HCT116 (cell line): ENCODE data around the gene ITIH4. TPM values are rescaled to one million over a fixed set of nuclear protein-coding genes. Genes with fewer than 3 reads are reported as not detected.

ENCODE experiments used
- ATAC-seq: fragments of 200-7000 bp; cut with Tn5 transposase; 2 replicates; pipeline ENCODE4 v1.9.1; 2020; ENCODE audit warnings: mild to moderate bottlenecking, moderate library complexity
- BruUV-seq: library from RNA; stranded (reverse); fragments of 400-500 nt; replicated peaks from 2 replicates; lab custom pipeline; 2021; lab: Mats Ljungman, UMichigan
- CTCF ChIA-PET: fragments of 300-600 bp; sonication (Branson Sonifier 250); formaldehyde crosslinking; loops from one replicate; lab custom pipeline; 2021; ENCODE audit warnings: antibody characterized with exemption; lab: Charles Lee
- POLR2A ChIA-PET: fragments of 300-600, 350-600 bp; sonication (Branson Sonifier 250); formaldehyde crosslinking; loops from one replicate; lab custom pipeline; 2021; ENCODE audit warnings: antibody characterized with exemption; lab: Charles Lee
- RAD21 ChIA-PET, 2 experiments: fragments of 300-600 bp; sonication (Branson Sonifier 250); formaldehyde crosslinking; loops; one replicate each; lab custom pipeline; 2023; ENCODE audit warnings: low total read pairs in 2 of 2; ENCODE audit not compliant: uncharacterized antibody in 2 of 2, unreplicated experiment in 2 of 2, low non-redundant PET in 1 of 2; lab: Charles Lee
- DNase-seq: peaks from one replicate; pipeline ENCODE4 v3.0.0-alpha.2; 2010; ENCODE audit warnings: low read depth, low spot score
- H2AFZ ChIP-seq: fragments of 200-600 bp; shearing (Covaris generic), sonication (generic); 2 replicates; pipeline ENCODE4 v1.6.1; 2017; ENCODE audit warnings: low read depth, mixed run types, mixed read lengths, antibody characterized with exemption, low read length; ENCODE audit not compliant: poor library complexity, severe bottlenecking
- H3K27ac ChIP-seq: 2 replicates; pipeline ENCODE4 v1.5.1; 2012; ENCODE audit warnings: low read depth, low read length
- H3K27me3 ChIP-seq: fragments of 200-600 bp; sonication (generic); 2 replicates; pipeline ENCODE4 v1.6.1; 2016; ENCODE audit warnings: mixed run types, low read length, mixed read lengths; ENCODE audit not compliant: insufficient read depth
- H3K36me3 ChIP-seq, 2 experiments: fragments of 200-500 bp in 1 of 2; fragments of 200-600 bp in 1 of 2; sonication (Bioruptor generic) in 1 of 2; sonication (generic) in 1 of 2; 2 replicates each; pipeline versions ENCODE4 v1.5.1 to v1.6.1; 2014 to 2016; ENCODE audit warnings: low read length in 2 of 2, inconsistent platforms in 1 of 2, mixed read lengths in 1 of 2, mixed run types in 1 of 2; ENCODE audit not compliant: insufficient read depth in 2 of 2, control insufficient read depth in 1 of 2
- H3K4me1 ChIP-seq, 2 experiments: fragments of 200-600 bp in 1 of 2; sonication (generic) in 1 of 2; 2 replicates each; pipeline versions ENCODE4 v1.5.1 to v1.6.1; 2012 to 2017; ENCODE audit warnings: low read length in 2 of 2, inconsistent platforms in 1 of 2, mild to moderate bottlenecking in 1 of 2, mixed read lengths in 1 of 2, mixed run types in 1 of 2, moderate library complexity in 1 of 2; ENCODE audit not compliant: insufficient read depth in 2 of 2, control insufficient read depth in 1 of 2
- H3K4me2 ChIP-seq: fragments of 200-600 bp; sonication (generic); 2 replicates; pipeline ENCODE4 v1.6.1; 2017; ENCODE audit warnings: mixed run types, low read length, mixed read lengths
- H3K4me3 ChIP-seq, 2 experiments: fragments of 200-600 bp in 1 of 2; sonication (generic) in 1 of 2; replicated peaks in 1 of 2; 2 replicates each; pipeline ENCODE4 v1.5.1; 2011 to 2016; ENCODE audit warnings: low read length in 2 of 2, control low read depth in 1 of 2, low read depth in 1 of 2, mild to moderate bottlenecking in 1 of 2, mixed read lengths in 1 of 2, mixed run types in 1 of 2
- H3K79me2 ChIP-seq: fragments of 200-600 bp; sonication (generic); 2 replicates; pipeline ENCODE4 v1.6.1; 2017; ENCODE audit warnings: mild to moderate bottlenecking, mixed run types, low read length, moderate library complexity, mixed read lengths; ENCODE audit not compliant: insufficient read depth
- H3K9ac ChIP-seq: fragments of 200-600 bp; sonication (generic); 2 replicates; pipeline ENCODE4 v1.6.1; 2016; ENCODE audit warnings: low read length, mixed read lengths
- H3K9me2 ChIP-seq: fragments of 200-600 bp; sonication (generic), shearing (Covaris generic); 2 replicates; pipeline ENCODE4 v1.6.1; 2017; ENCODE audit warnings: mixed run types, mild to moderate bottlenecking, moderate library complexity; ENCODE audit not compliant: insufficient read depth
- H3K9me3 ChIP-seq, 2 experiments: fragments of 200-500 bp in 1 of 2; fragments of 200-600 bp in 1 of 2; sonication (Bioruptor generic) in 1 of 2; sonication (generic) in 1 of 2; 2 replicates each; pipeline ENCODE4 v1.6.1; 2014 to 2017; ENCODE audit warnings: low read length in 2 of 2, mixed read lengths in 2 of 2, inconsistent platforms in 1 of 2, low read depth in 1 of 2, mild to moderate bottlenecking in 1 of 2, mixed run types in 1 of 2, moderate library complexity in 1 of 2; ENCODE audit not compliant: control insufficient read depth in 1 of 2, insufficient read depth in 1 of 2
- H4K20me1 ChIP-seq: fragments of 200-600 bp; sonication (generic), shearing (Covaris generic); 2 replicates; pipeline ENCODE4 v1.6.1; 2017; ENCODE audit warnings: mixed run types, mild to moderate bottlenecking, moderate library complexity; ENCODE audit not compliant: insufficient read depth
- EGR1 ChIP-seq: IDR thresholded peaks from 2 replicates; pipeline ENCODE4 v1.6.1; 2012; ENCODE audit warnings: low read depth
- EZH2 ChIP-seq: fragments of 200-600 bp; sonication (generic); IDR thresholded peaks from 2 replicates; pipeline ENCODE4 v1.6.1; 2017; ENCODE audit warnings: antibody characterized with exemption, mixed run types
- EZH2phosphoT487 ChIP-seq: fragments of 200-600 bp; IDR thresholded peaks from 2 replicates; pipeline ENCODE4 v1.6.1; 2018; ENCODE audit warnings: antibody characterized with exemption, borderline replicate concordance
- POLR2AphosphoS5 ChIP-seq: IDR thresholded peaks from 2 replicates; pipeline ENCODE4 v1.6.1; 2011; ENCODE audit warnings: mild to moderate bottlenecking, low read depth, low read length, moderate library complexity
- RAD21 ChIP-seq: IDR thresholded peaks from 2 replicates; pipeline ENCODE4 v1.6.1; 2012; ENCODE audit warnings: low read depth, mild to moderate bottlenecking
- SP1 ChIP-seq: IDR thresholded peaks from 2 replicates; pipeline ENCODE4 v1.6.1; 2012; ENCODE audit warnings: low read depth
- SRF ChIP-seq: IDR thresholded peaks from 2 replicates; pipeline ENCODE4 v1.6.1; 2012; ENCODE audit warnings: low read depth
- YY1 ChIP-seq: IDR thresholded peaks from 2 replicates; pipeline ENCODE4 v1.6.1; 2011; ENCODE audit warnings: low read length, low read depth, moderate library complexity, mild to moderate bottlenecking; ENCODE audit not compliant: insufficient replicate concordance; ENCODE audit errors: extremely low read depth
- intact Hi-C: fragments of 100-400 bp; cut with micrococcal nuclease; formaldehyde crosslinking; loops from 2 replicates; pipeline ENCODE4 v1.10.0; 2022
- total RNA-seq: library from RNA; stranded (reverse); gene quantifications from one replicate; pipeline ENCODE4 v1.2.1, GENCODE V29; 2021; ENCODE audit not compliant: unreplicated experiment

ITIH4 gene
- total RNA-seq, 1 experiment from 2014 or later = 4.1 TPM

DNA sequence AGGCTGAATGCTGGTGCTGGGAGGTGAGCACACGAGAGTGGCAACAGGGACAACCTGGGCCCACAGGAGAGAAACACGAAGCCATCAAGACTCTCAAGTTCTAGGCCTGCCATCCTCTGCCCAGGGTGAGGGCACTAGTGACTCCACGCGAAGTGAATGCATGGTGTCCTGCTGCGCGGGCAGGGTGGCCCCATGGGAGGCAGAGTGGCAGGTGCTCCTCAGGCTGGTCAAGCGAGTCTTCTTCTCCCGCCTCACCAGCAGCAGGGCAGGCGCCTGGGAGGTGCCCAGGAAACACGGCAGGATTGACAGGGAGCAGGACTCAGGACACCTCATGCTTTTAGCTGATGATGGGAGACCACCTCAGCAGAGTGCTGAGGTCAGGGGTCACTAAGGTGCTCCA lies 40.0 kb upstream of the ITIH4 start:
- BruUV-seq = no TSS peak
- CTCF ChIA-PET = no interaction called here
- H3K9ac ChIP-seq = no peak overlapping the region

GRCh38 chr3:52866427-52866826 lies 36.0 kb upstream of the ITIH4 start:
- TF ChIP-seq EGR1 = no peak
- TF ChIP-seq YY1 = no peak
- TF ChIP-seq SP1 = no peak
- no peak for TF ChIP-seq EZH2phosphoT487
- no peak for TF ChIP-seq RAD21
- no peak for TF ChIP-seq POLR2AphosphoS5
- TF ChIP-seq EZH2 = no peak
- no peak overlapping the region for H2AFZ ChIP-seq
- H3K36me3 ChIP-seq = no peaks in the 10 kb centered on the region
- 0 out of 2 replicates have a peak, but pooled peaks cover 3% of the 10 kb centered on the region for H3K79me2 ChIP-seq
- H3K27me3 ChIP-seq = no peaks in the 10 kb centered on the region
- DNase-seq (no peak), ATAC-seq (no peak)
- H3K4me1 ChIP-seq = no peaks in the 10 kb centered on the region
- no TSS peak for BruUV-seq
- intact Hi-C loops = no loop called here
- H3K4me3 ChIP-seq = no peak overlapping the region
- H3K9me2 ChIP-seq = no peaks in the 10 kb centered on the region
- RAD21 ChIA-PET = no interaction called here
- CTCF ChIA-PET = no interaction called here
- no peak overlapping the region for H3K4me2 ChIP-seq
- H4K20me1 ChIP-seq = no peaks in the 10 kb centered on the region
- no peak overlapping the region for H3K27ac ChIP-seq
- H3K9ac ChIP-seq = no peak overlapping the region
- POLR2A ChIA-PET = no interaction called here
- H3K9me3 ChIP-seq = no peaks in the 10 kb centered on the region

More for the DNA sequence above, 40.0 kb upstream of the ITIH4 start:
- Histone ChIP-seq H3K27ac (no peak overlapping the region), H3K4me2 (no peak overlapping the region), H3K79me2 (0 out of 2 replicates have a peak, but pooled peaks cover 3% of the 10 kb centered on the region), H3K9me2 (no peaks in the 10 kb centered on the region), H3K27me3 (no peaks in the 10 kb centered on the region), H3K4me1 (no peaks in the 10 kb centered on the region; a peak in 1 of 4 replicates), H3K9me3 (no peaks in the 10 kb centered on the region), H2AFZ (no peak overlapping the region), H4K20me1 (no peaks in the 10 kb centered on the region), H3K36me3 (no peaks in the 10 kb centered on the region), H3K4me3 (no peak overlapping the region)
- intact Hi-C loops = no loop called here
- no peak for ATAC-seq
- RAD21 ChIA-PET = no interaction called here
- TF ChIP-seq EGR1 = no peak
- TF ChIP-seq POLR2AphosphoS5 = no peak
- TF ChIP-seq SRF = no peak
- DNase-seq = no peak
- POLR2A ChIA-PET = no interaction called here
